Cardiac fibroblast (primary cell): ENCODE data around the gene KLF6.

Experiments used
- DNase-seq, 2 donors: peaks; one replicate each; pipeline versions ENCODE4 v3.0.0 to v3.0.0-alpha.2; 2010; ENCODE audit warnings: low read depth in 2 of 2
- H3K4me3 ChIP-seq, 2 donors: replicated peaks in 1 of 2; 1 replicate in 1 of 2; 2 replicates in 1 of 2; pipeline ENCODE4 v1.5.1; 2011; ENCODE audit warnings: low read depth in 2 of 2, low read length in 2 of 2, mild to moderate bottlenecking in 2 of 2, moderate library complexity in 1 of 2
- CTCF ChIP-seq: IDR thresholded peaks from one replicate; pipeline ENCODE4 v1.5.1; 2011; ENCODE audit warnings: low read depth, mild to moderate bottlenecking, low read length, inconsistent platforms

KLF6 gene

GRCh38 chr10:3770611-3771110, 14.3 kb downstream of the KLF6 start:
- DNase-seq = no peak
- H3K4me3 ChIP-seq = no peak overlapping the region
- no peak for TF ChIP-seq CTCF

DNA sequence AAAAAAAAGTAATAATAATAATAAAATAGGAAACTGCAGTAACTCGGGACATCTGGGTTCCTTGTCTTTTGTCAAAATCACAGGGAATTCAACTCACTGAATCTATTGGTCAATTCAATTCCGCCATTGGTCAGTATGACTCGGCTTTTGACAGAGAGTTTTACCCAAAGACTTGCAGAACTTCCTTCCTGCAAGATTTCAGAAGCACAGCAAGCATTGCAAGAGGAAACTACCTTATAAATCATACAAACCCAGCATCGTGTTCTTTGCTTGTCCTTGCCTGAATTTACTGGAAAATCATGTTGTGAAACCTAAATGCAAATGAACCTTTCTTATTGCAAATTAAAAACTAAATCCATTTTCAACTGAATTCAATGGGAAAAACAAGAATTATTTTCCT, 15.5 kb downstream of the KLF6 start:
- H3K4me3 ChIP-seq = no peak overlapping the region
- no peak for DNase-seq
- no peak for TF ChIP-seq CTCF

DNA sequence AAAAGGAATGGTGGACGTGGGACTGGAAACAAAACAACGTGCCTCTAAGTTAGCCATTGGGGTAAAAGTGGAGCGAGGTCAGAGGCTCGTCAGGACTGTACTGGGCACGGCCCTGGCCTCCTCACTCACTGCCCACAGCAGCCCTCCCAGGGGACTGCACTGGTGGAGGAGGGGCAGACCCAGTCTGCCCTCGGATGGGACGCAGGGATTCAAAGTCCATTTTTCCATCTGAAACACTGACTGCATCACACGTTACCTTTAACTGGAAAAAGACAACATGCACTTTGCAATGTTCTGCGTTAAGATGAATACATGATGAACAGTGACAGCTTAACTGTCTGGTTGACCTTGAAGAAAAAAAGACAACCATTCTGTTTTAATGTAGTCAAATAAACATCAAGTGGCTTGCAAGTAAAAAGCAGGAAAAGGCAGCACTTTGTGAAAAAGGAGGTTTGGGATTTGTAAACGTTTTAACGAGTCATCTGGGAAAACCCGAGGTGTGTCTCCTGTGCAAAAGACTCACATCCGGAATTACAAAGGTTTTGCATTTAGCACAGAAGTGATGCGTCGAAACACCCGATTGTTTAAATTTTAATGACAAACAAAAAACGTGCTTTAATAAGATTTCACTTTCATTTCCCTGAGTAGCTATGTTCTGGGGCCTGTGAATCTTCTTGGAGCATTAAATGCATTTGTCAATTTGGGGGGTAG, 18.8 kb downstream of the KLF6 start:
- TF ChIP-seq CTCF = no peak
- no peak overlapping the region for H3K4me3 ChIP-seq
- DNase-seq = peak in 1 of 2 donors; percentile 52

DNA sequence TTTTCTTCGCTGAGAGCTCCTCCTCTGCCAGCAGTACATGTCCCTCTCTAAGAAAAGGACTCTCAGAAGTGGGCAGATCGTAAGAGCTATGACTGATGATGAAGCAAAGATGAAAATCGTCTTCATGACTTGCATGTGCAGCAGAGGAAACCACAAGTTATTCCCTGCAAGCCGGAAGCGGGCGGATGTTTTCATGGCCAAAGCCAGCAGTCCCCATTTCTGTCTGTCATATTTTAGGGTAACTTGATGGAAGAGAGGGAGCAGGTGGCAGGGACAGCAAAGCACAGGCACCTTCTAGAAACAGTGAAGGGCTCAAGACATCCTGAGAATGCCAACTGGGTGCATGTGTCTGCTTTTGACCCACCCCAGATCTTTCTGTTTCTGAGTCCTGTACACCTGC, 19.9 kb downstream of the KLF6 start:
- TF ChIP-seq CTCF = no peak
- DNase-seq = no peak
- H3K4me3 ChIP-seq = no peak overlapping the region

GRCh38 chr10:3764626-3765112, 20.3 kb downstream of the KLF6 start:
- no peak for TF ChIP-seq CTCF
- DNase-seq = no peak
- H3K4me3 ChIP-seq = no peak overlapping the region

GRCh38 chr10:3763852-3764625, 21.0 kb downstream of the KLF6 start:
- TF ChIP-seq CTCF = no peak
- DNase-seq = peak; percentile 46 to 88
- no peak overlapping the region for H3K4me3 ChIP-seq
